HG03354 (cell line): ENCODE results near the gene SYNDIG1.

Experiments used
- ATAC-seq: cut with Tn5 transposase; IDR thresholded peaks from one replicate; pipeline ENCODE4 v1.9.1; 2021; ENCODE audit warnings: mild to moderate bottlenecking; ENCODE audit not compliant: unreplicated experiment, poor library complexity, severe bottlenecking

Gene SYNDIG1

GRCh38 chr20:24638591-24639548 is 169.4 kb downstream of the SYNDIG1 start:
- ATAC-seq, result no peak

DNA sequence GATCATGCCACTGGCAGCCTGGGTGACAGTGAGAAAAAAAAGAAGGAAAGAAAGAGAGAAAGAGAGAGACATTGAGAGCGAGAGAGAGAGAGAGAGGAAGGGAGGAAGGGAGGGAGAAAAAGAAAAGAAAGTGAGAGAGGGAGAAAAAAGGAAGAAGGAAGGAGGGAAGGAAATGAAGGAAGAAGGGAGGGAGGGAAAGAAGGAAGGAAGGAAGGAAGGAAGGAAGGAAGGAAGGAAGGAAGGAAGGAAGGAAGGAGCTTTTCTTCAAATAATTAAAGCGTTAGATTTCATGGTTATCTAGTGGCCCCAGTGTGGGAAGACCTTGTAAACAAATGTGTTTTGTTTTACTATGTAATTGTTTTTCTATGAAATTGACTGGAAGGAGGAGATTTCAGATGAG is 170.8 kb downstream of the SYNDIG1 start:
- ATAC-seq, result no peak

GRCh38 chr20:24640686-24641085 is 171.3 kb downstream of the SYNDIG1 start:
- ATAC-seq, result no peak

DNA sequence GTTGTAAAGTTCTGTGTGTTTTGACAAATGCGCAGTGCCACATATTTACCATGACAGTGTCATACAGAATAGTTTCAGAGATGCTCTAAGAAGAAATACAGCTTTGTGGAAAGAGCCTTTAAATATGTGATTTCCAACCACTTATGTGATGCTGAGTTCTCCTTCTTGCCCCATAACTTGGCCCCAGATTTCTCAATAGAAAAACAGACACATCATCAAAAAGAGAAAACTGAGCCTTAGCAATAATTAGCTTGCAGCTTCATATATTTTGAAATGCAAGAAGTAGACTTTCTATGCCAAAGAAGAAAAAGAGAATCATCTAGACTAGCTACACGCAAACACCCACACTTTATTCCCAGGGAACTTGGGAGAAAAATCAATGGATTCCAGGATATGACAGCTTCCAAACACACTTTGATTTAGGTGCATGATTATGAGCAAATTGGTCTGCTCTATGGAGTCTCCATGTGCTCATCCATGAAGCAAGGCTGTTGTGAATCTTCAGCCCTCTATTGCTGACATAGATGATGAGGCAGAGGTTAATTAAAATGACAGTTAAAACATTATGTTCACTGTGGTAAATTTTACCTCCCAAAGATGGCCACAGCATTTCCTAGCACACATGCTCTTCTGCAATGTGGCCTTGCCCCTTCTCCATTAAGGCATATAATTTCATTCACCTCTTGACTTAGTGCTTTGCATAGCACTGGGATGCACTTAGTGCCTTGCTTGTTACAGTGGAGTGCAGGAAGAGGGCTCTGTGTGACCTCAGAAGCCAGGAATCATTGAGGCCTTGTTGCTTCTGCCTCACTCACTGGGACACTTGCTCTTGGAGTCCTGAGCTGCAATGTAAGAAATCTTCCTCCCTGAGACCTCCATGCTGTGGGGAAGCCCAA is 174.6 kb downstream of the SYNDIG1 start:
- ATAC-seq, result no peak

GRCh38 chr20:24646321-24646720 is 176.9 kb downstream of the SYNDIG1 start:
- no peak for ATAC-seq

DNA sequence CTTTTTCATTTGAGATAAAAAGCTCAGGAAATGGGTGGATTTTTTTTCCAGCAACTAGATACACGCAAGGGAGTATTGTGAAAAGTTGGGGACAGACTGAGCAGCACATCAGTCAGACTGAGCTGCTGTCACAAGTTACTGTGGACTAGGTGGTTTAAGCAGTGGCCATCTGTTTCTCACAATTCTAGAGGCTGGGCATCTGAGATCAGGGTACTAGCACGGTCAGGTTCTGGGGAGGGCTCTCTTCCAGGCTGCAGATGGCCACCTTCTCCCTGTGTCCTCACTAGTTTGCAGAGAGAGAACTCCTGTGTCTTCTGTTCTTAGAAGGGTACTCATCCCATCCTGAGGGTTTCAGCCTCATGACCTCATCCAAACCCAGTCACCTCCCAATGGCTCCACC is 178.3 kb downstream of the SYNDIG1 start:
- ATAC-seq, result no peak

DNA sequence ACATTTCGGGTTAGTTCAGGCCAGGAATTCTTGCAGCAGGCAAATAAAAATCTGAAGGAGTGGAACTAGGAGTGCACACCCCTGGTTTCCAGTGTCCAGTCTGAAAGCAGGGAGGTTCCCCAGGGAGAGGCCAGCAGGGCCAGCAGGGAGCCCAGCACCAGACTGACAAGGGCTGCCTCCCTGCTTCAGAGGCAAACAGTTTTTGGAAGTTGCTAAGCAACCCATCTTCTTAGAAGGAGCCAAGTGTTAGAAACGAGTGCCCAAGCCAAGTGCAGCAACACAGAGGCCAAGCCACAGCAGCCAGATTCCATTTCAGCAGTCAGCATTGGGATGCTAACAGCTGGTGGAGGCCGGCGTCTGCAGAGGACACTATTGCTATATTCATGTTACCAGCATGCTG is 179.1 kb downstream of the SYNDIG1 start:
- ATAC-seq, result peak; percentile 22

DNA sequence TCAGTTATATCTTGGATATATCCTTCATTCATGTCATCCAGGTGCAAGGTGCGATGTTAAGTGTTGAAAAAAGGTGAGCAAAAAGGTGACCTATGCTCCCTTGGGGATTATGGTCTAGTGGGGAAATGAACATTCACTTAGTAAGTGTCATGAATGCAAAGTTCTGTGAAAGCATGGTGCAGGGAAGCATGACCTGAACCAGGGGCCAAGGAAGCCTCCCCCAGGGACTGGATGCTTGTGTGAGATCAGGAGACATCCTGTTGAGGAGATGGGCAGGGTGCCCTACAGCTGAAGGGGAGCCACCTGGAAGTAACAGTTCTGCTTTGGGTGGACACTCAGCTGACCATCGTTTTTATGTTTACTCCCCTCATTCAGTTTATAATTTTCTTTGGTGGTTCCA is 179.5 kb downstream of the SYNDIG1 start:
- ATAC-seq, result peak; percentile 76

DNA sequence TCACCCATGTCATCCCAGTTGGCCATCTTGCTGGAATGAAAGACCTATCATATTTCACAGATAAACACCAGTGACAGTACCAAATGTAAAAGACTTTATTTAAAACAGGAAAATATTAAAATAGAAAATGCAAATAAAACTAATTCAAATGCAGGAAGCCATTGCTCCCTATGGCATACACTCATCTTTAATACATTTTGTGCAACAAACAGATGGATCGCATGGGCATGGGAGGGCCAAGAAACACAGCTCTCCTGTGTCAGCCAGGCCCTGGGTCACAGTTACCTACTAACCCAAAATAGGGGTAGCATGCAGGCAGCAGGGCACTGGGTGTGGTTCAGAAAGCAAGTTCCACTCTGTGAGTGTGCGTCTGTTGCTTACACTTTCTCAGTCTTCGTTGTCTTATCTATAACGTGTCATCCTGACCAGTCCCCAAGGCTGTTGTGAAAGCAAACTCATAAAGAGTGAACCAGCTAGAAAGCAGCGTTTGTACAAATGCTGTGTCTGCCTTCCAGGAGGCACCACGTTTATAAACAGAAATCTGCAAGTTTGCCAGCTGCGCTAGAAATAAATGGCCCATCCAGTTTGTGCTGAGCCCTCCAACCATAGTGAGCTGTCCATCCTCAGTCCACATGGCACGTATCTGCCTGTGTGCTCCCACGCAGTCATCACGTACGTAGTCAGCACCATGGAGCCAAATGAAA is 180.5 kb downstream of the SYNDIG1 start:
- ATAC-seq, result no peak

DNA sequence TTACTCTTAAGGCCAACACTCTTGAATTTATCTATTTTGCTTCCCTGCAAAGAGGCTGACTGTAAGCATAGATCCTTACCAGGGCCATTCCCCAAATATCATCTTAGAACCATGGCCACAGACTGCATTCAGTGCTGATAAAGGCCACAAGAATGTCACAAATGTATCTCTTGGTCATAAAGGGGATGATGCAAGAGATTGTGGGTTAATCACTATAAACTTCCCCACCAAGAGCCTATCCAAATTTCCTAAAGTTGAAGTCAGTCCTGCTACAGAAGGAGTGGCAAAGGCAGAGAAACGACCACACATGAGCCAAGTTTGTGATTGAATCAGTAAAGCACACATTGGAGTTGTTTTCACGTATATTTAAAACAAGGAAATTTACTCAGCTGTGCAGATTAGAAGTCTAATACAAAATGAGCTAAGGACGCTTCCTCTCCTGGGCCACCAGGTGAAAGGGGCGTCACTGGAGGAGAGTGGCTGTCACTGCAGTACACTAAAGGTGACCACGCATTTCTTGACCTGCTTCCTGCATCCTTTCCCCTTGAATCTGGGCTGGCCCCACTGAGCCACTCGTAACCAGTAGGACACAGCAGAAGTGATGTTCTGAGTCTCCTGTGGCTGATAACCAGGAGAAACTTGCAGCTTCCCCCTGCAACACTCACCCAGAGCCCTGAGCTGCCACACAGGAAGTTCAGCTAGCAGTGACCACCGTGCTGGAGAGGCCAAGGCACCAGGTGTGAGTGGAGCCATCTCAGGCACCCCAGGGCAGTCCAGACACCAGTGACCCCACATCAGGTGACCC is 181.9 kb downstream of the SYNDIG1 start:
- no peak for ATAC-seq

GRCh38 chr20:24651976-24652345 is 182.5 kb downstream of the SYNDIG1 start:
- no peak for ATAC-seq

GRCh38 chr20:24653306-24653705 is 183.9 kb downstream of the SYNDIG1 start:
- no peak for ATAC-seq

DNA sequence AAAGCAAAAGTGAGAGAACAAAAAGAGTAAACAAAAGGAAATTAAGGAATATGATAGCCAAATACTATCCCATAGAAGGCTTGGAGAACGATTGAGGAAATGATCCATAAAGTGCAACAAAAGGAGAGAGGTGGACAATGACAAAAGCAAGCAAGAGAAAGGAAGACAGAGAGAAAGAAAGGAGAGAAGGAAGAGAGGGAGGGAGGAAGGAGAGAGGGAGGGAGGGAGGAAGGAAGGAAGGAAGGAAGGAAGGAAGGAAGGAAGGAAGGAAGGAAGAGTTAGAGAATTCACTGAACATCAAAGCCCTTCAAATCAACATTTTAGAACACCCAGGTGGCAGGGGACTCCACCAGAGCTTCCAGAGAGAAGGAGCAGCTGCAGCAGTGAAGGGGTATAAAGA is 185.0 kb downstream of the SYNDIG1 start:
- ATAC-seq, result no peak

DNA sequence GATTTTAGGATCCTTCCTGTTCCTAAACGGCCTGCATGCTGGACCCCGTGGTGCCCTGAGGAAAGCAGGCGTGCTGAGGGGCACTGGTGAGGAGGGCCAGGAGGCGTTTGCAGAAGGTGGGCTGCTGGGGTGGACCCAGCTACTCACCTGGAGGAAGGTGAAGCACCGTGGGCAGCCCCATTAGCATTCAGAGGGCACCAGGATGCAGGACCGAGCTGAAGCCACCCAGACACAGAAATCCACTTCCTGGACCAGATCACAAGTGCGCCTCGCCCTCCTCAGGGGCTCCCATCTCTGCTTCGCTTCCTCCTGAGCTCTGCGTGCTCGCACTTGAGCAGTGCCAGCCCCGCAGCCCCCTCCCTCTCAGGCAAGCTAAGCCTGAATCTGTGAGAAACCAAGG is 187.0 kb downstream of the SYNDIG1 start:
- ATAC-seq, result no peak

DNA sequence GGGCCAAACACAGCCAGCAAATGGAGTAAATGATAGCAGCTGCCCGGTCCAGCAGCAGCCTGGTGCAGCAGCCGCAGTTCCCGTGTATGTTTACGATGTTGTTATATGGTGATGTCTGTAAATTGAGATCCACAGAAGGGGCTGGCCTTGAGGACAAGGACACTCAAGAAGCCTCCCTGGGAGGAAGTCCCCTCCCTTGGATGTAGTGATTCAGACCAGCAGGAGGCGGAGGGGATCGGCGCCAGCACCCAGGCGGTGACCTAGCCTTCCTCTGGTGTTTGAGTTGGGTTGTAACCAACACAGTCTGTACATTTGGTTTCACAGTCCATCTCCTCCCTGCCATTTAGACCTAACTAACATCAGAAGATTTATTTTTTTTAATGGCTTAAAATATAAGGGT is 187.8 kb downstream of the SYNDIG1 start:
- no peak for ATAC-seq

DNA sequence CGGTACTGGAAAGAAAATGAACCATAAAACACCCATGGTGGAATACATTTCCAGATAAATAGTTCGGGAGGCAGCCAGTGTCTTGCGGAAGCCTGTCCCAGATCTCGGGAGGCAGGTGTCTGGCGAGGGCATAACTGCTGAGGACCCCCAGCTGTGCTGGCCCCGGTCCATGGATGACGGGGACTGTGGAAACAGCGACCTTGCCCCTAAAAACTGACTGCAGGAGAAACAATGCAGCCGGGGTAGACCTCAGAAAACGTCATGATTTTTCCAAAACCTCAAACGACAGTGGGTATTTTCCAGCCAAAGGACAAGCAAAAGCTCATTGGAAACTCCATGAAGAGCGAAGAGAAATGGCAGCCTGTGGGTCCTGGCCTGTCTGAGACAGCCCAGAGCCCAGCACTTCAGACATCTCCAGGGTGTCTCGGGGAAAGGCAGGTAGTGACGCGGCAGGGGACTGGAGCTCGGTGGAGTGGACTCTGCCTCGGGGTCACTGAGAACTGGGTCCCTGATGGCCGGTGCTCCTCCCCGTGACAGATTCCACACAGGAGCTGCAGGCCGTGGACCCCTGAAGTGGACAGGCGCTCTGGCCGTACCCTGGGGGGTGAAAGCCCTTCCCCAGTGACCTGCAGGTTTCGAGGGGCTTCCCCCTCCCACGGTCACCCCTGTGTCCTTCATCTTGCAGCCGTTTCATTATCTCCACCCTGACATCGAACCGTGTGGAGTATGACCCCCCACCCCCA is 188.6 kb downstream of the SYNDIG1 start:
- ATAC-seq, result no peak

DNA sequence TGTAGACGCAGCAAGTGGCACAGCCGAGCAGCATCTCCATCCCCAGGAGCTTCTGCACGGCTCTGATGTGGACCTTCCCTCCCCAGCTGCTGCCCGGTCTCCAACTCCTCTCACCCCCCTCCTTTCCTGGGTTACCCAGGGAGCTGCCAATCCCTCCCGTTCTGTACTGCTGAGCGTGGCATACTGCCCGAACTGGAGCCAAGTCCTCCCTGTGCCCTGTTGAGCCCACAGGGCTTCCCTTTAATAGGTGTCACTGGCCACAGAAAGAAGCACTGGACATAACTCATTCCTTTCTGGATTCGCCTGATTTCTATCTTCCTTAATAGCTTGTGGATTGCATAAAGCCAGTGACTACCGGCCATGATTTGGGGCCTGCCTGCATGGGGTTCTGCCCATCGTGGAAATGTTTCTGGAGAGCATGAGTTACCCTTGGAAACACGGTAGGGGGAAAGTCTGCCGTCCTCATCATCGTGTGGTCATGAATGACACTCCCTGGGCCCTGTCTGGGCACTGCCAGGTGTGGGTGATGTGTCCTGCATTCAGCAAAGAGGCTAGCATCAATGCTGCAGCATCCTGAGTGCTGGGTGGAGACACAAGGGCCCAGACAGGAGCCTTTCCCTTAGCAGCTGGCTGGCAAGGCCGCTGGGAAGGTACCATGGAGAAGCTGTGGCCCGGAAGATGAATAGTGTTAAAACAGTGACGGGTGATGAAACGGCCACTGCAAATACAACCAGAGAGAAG is 189.7 kb downstream of the SYNDIG1 start:
- ATAC-seq, result no peak

DNA sequence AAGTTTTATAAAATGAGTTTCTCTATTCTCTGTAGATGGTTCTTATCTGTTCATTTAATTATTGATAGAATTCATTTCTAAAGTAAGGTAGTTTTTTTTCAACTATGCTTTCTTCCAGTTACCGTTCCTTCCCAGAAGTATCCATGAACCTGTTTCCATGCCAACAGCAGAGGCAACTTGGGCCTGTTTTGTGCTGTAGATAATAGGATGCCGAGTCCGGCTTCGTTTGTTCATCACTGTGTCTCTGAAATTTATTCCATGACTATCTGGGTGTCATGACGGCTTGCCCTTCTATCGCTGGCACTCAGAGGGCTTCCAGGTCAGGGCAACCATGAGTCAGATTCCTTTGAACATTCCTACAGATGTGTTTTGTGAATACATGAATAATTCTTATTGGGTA is 190.4 kb downstream of the SYNDIG1 start:
- no peak for ATAC-seq
